Trophoblast cell (in vitro differentiated cells and primary cell): Measurements from ENCODE around the gene DMXL1.
A peak's percentile ranks its signal among the peaks of the same experiment; 100 is the strongest.
"Not testable (repeated sequence)": the region's sequence is repeated elsewhere in the genome, so short reads cannot be mapped to it uniquely, and the experiment has no call there.

ENCODE experiments used
- DNase-seq, 2 donors: peaks; one replicate each; pipeline ENCODE4 v3.0.0-alpha.2; 2016
- H2AFZ ChIP-seq: 2 replicates; pipeline ENCODE4 v1.6.1; 2013; ENCODE audit warnings: low read length, moderate library complexity, mild to moderate bottlenecking; ENCODE audit not compliant: insufficient read depth, poor library complexity
- H2AK5ac ChIP-seq: 2 replicates; pipeline ENCODE4 v1.6.1; 2013; ENCODE audit warnings: mild to moderate bottlenecking, low read length
- H2BK120ac ChIP-seq: 2 replicates; pipeline ENCODE4 v1.6.1; 2013; ENCODE audit warnings: low read length, mild to moderate bottlenecking, moderate library complexity; ENCODE audit not compliant: insufficient read depth, poor library complexity
- H2BK12ac ChIP-seq: 2 replicates; pipeline ENCODE4 v1.6.1; 2013; ENCODE audit warnings: mild to moderate bottlenecking, low read length, moderate library complexity
- H2BK5ac ChIP-seq: 2 replicates; pipeline ENCODE4 v1.6.1; 2013; ENCODE audit warnings: low read length, low read depth, moderate library complexity, mild to moderate bottlenecking; ENCODE audit not compliant: poor library complexity
- H3K14ac ChIP-seq: 2 replicates; pipeline ENCODE4 v1.6.1; 2013; ENCODE audit warnings: mild to moderate bottlenecking, low read length
- H3K18ac ChIP-seq: 2 replicates; pipeline ENCODE4 v1.6.1; 2013; ENCODE audit warnings: mild to moderate bottlenecking, low read length
- H3K23ac ChIP-seq: 2 replicates; pipeline ENCODE4 v1.6.1; 2013; ENCODE audit warnings: low read length
- H3K27ac ChIP-seq: 2 replicates; pipeline ENCODE4 v1.5.1; 2013; ENCODE audit warnings: low read depth, mild to moderate bottlenecking, inconsistent platforms, low read length, moderate library complexity
- H3K27me3 ChIP-seq: 2 replicates; pipeline ENCODE4 v1.6.1; 2013; ENCODE audit warnings: inconsistent platforms, mild to moderate bottlenecking, low read length, moderate library complexity; ENCODE audit not compliant: insufficient read depth
- H3K36me3 ChIP-seq, 2 experiments: 1 replicate in 1 of 2; 2 replicates in 1 of 2; pipeline ENCODE4 v1.6.1; 2013; ENCODE audit warnings: low read length in 2 of 2, mild to moderate bottlenecking in 2 of 2, moderate library complexity in 1 of 2; ENCODE audit not compliant: insufficient read depth in 2 of 2, control insufficient read depth in 1 of 2
- H3K4ac ChIP-seq: 2 replicates; pipeline ENCODE4 v1.6.1; 2013; ENCODE audit warnings: low read depth, mild to moderate bottlenecking, low read length, moderate library complexity
- H3K4me1 ChIP-seq, 2 experiments: 1 replicate in 1 of 2; 2 replicates in 1 of 2; pipeline ENCODE4 v1.6.1; 2013; ENCODE audit warnings: low read length in 2 of 2, mild to moderate bottlenecking in 2 of 2, moderate library complexity in 1 of 2; ENCODE audit not compliant: insufficient read depth in 2 of 2, control insufficient read depth in 1 of 2
- H3K4me2 ChIP-seq: 2 replicates; pipeline ENCODE4 v1.6.1; 2013; ENCODE audit warnings: inconsistent platforms, mild to moderate bottlenecking, low read length, moderate library complexity
- H3K4me3 ChIP-seq: 2 replicates; pipeline ENCODE4 v1.5.1; 2013; ENCODE audit warnings: mild to moderate bottlenecking, low read depth, low read length, inconsistent platforms
- H3K79me1 ChIP-seq: one replicate; pipeline ENCODE4 v1.6.1; 2013; ENCODE audit warnings: low read length
- H3K79me2 ChIP-seq: 2 replicates; pipeline ENCODE4 v1.6.1; 2013; ENCODE audit warnings: low read length, mild to moderate bottlenecking; ENCODE audit not compliant: control insufficient read depth, insufficient read depth, poor library complexity
- H3K9ac ChIP-seq: 2 replicates; pipeline ENCODE4 v1.6.1; 2013; ENCODE audit warnings: mild to moderate bottlenecking, low read length
- H3K9me3 ChIP-seq: 2 replicates; pipeline ENCODE4 v1.6.1; 2013; ENCODE audit warnings: low read depth, mild to moderate bottlenecking, control low read depth, inconsistent platforms, low read length; ENCODE audit not compliant: insufficient read depth
- H4K12ac ChIP-seq: 2 replicates; pipeline ENCODE4 v1.6.1; 2013; ENCODE audit warnings: low read depth, mild to moderate bottlenecking, low read length, moderate library complexity
- H4K8ac ChIP-seq: 2 replicates; pipeline ENCODE4 v1.6.1; 2013; ENCODE audit warnings: low read depth, mild to moderate bottlenecking, low read length, moderate library complexity
- H4K91ac ChIP-seq: one replicate; pipeline ENCODE4 v1.6.1; 2013; ENCODE audit warnings: low read depth, mild to moderate bottlenecking, low read length, moderate library complexity
- WGBS: extraction: QIAGEN DNeasy Blood & Tissue Kit; methylation state at CpG from one replicate; pipeline ENCODE4 v1.1.7; 2013; ENCODE audit warnings: missing lambda C conversion rate; ENCODE audit not compliant: insufficient read length, insufficient coverage; ENCODE audit errors: extremely low coverage; 5-methylcytosine and 5-hydroxymethylcytosine counted together

Gene DMXL1

DNA sequence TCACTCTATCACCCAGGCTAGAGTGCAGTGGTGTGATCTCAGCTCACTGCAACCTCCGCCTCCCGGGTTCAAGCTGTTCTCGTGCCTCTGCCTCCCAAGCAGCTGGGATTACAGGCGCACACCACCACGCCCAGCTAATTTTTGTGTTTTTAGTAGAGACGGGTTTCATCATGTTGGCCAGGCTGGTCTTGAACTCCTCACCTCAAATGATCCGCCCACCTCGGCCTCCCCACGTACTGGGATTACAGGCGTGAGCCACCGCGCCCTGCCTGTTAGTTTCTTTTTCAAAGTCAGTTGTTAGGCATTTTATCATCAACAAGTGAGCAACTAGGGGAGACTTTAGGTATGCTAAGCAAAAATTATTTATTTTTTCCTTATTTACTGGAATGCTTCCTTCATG, 4.4 kb downstream of the DMXL1 start:
- not testable (repeated sequence) for H3K4me3 ChIP-seq, H3K27me3 ChIP-seq, H2BK5ac ChIP-seq, H3K18ac ChIP-seq, H3K79me2 ChIP-seq, H3K14ac ChIP-seq, DNase-seq, H2AFZ ChIP-seq, H4K91ac ChIP-seq, H3K36me3 ChIP-seq, H3K23ac ChIP-seq, H3K9ac ChIP-seq, H4K12ac ChIP-seq, H3K79me1 ChIP-seq, H3K4me1 ChIP-seq, H3K27ac ChIP-seq, H3K4me2 ChIP-seq, H4K8ac ChIP-seq, H2BK12ac ChIP-seq, H3K9me3 ChIP-seq, H2BK120ac ChIP-seq, H2AK5ac ChIP-seq
- peak overlapping the region; percentile 57 for H3K4ac ChIP-seq
- WGBS: no CpG with 5 or more reads among the region's 12 CpGs

DNA sequence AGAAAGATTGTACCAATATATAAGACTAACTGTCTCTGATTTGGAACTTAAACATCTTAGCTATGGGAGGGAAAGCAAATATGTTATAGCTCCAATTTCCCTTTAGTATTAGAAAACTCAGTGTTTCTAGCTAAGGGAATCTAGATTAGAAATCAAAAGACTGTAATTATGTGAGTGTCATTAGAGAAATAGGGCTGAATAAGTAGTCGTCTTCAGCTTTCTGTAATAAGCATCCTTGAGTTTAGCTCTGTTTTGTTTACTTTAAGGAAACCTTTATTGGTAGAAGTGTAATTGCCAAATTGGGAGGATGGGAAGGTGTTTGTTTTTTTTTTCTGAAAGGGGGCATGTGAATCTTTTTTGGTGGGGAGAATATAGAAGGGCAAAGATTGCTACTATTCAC, 5.2 kb downstream of the DMXL1 start:
- H2BK120ac ChIP-seq: no peak overlapping the region
- H3K4ac ChIP-seq: no peak overlapping the region
- H2AFZ ChIP-seq: no peak overlapping the region
- H2BK12ac ChIP-seq: no peak overlapping the region
- no peak overlapping the region for H4K12ac ChIP-seq
- no peak overlapping the region for H3K4me3 ChIP-seq
- DNase-seq: no peak
- H2AK5ac ChIP-seq: no peak overlapping the region
- no peak overlapping the region for H3K27ac ChIP-seq
- H3K4me2 ChIP-seq: no peak overlapping the region
- no peak overlapping the region for H4K8ac ChIP-seq
- no peaks in the 10 kb centered on the region for H3K36me3 ChIP-seq
- peaks cover 0 to 2% of the 10 kb centered on the region in 2 experiments for H3K4me1 ChIP-seq
- no peak overlapping the region for H3K9ac ChIP-seq
- no peak overlapping the region for H3K18ac ChIP-seq
- no CpG with 5 or more reads among the region's 1 CpG for WGBS
- H3K79me2 ChIP-seq: peaks cover 2% of the 10 kb centered on the region
- no peak overlapping the region for H4K91ac ChIP-seq
- no peaks in the 10 kb centered on the region for H3K27me3 ChIP-seq
- H3K9me3 ChIP-seq: no peaks in the 10 kb centered on the region
- H3K79me1 ChIP-seq: peaks cover 4% of the 10 kb centered on the region
- H3K23ac ChIP-seq: no peak overlapping the region
- no peak overlapping the region for H2BK5ac ChIP-seq
- no peak overlapping the region for H3K14ac ChIP-seq

DNA sequence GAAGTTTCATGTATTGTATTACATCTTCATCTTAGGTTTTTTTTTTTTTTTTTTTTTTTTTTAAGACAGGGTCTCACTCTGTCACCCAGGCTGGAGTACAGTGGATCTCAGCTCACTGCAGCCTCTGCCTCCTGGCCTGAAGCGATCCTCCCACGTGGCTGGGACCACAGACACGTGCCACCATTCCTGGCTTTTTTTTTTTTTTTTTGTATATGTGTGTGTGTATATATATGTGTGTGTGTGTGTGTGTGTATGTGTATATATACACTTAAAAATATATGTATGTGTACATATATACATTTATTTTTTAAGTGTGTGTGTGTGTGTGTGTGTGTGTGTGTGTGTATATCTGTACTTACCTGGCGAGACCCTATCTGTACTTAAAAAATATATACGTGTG, 6.6 kb downstream of the DMXL1 start:
- no peak overlapping the region for H4K12ac ChIP-seq
- no peak overlapping the region for H2AK5ac ChIP-seq
- H3K9ac ChIP-seq: no peak overlapping the region
- H3K36me3 ChIP-seq: no peaks in the 10 kb centered on the region
- WGBS: no CpG with 5 or more reads among the region's 5 CpGs
- H3K4me2 ChIP-seq: no peak overlapping the region
- no peak overlapping the region for H3K14ac ChIP-seq
- no peak overlapping the region for H3K27ac ChIP-seq
- no peak for DNase-seq
- H4K91ac ChIP-seq: no peak overlapping the region
- peaks cover 0 to 2% of the 10 kb centered on the region in 2 experiments for H3K4me1 ChIP-seq
- H2AFZ ChIP-seq: no peak overlapping the region
- H4K8ac ChIP-seq: no peak overlapping the region
- H3K4ac ChIP-seq: no peak overlapping the region
- H3K79me1 ChIP-seq: no peaks in the 10 kb centered on the region
- no peak overlapping the region for H3K4me3 ChIP-seq
- H3K27me3 ChIP-seq: no peaks in the 10 kb centered on the region
- H2BK12ac ChIP-seq: no peak overlapping the region
- H3K9me3 ChIP-seq: no peaks in the 10 kb centered on the region
- no peak overlapping the region for H2BK120ac ChIP-seq
- no peak overlapping the region for H3K23ac ChIP-seq
- no peak overlapping the region for H2BK5ac ChIP-seq
- H3K79me2 ChIP-seq: no peaks in the 10 kb centered on the region
- H3K18ac ChIP-seq: no peak overlapping the region

DNA sequence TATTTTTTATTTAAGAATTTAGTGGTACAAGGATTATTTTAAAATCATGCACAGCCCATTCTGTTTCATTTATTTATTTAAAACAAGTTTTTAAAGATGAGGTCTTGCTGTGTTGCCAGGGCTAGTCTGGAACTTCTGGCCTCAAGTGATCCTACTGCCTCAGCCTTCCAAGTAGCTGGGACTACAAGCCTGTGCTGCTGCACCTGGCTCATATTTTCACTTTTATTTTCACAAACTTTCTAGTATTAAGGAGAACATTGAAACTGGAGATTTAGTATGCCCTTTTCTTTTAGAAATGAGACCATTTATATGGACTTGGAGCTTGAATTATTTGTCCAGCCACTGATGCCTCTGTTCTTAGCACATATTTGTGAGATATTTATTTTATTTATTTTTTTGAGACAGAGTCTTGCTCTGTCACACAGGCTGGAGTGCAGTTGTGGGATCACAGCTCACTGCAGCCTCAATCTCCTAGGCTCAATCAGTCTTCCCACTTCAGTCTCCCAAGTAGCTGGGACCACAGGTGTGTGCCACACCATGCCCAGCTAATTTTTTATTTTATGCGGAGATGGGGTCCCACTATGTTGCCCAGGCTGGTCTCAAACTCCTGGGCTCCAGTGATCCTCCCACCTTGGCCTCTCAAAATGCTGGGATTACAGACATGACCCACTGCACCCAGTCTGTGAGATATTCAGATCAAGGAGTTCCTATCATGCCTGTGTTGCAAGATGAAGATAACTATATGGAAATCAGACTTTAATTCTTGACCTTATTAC, 7.4 kb downstream of the DMXL1 start:
- Histone ChIP-seq H2AK5ac (no peak overlapping the region), H2BK120ac (no peak overlapping the region), H3K27me3 (no peaks in the 10 kb centered on the region), H3K18ac (no peak overlapping the region), H3K4me2 (no peak overlapping the region), H4K91ac (no peak overlapping the region), H4K12ac (no peak overlapping the region), H3K79me2 (no peaks in the 10 kb centered on the region), H3K36me3 (no peaks in the 10 kb centered on the region), H3K14ac (no peak overlapping the region), H3K4ac (no peak overlapping the region), H3K4me1 (no peaks in the 10 kb centered on the region), H3K4me3 (no peak overlapping the region), H4K8ac (no peak overlapping the region), H3K27ac (no peak overlapping the region), H2BK12ac (no peak overlapping the region), H3K23ac (no peak overlapping the region), H3K79me1 (no peaks in the 10 kb centered on the region), H3K9ac (no peak overlapping the region), H3K9me3 (no peaks in the 10 kb centered on the region), H2AFZ (no peak overlapping the region), H2BK5ac (no peak overlapping the region)
- WGBS: no CpG with 5 or more reads among the region's 1 CpG
- DNase-seq: no peak
